Measurements from ENCODE around the gene ERP27. TPM values are rescaled to one million over a fixed set of nuclear protein-coding genes. Genes with fewer than 3 reads are reported as not detected.
A peak's percentile ranks its signal among the peaks of the same experiment; 100 is the strongest.

ERP27 gene
- polyA plus RNA-seq, 1 donor = 0.32 TPM

GRCh38 chr12:14935031-14935430 is 3.3 kb downstream of the ERP27 start:
- no peak for DNase-seq

GRCh38 chr12:14934511-14934910 is 3.8 kb downstream of the ERP27 start:
- no peak for DNase-seq

GRCh38 chr12:14931791-14932560 is 6.4 kb downstream of the ERP27 start:
- DNase-seq = no peak

- DNase-seq = no peak
Measured at GRCh38 chr12:14931359-14931758, 7.0 kb downstream of the ERP27 start.

GRCh38 chr12:14930299-14930698 is 8.0 kb downstream of the ERP27 start:
- no peak for DNase-seq

GRCh38 chr12:14928931-14929330 is 9.4 kb downstream of the ERP27 start:
- DNase-seq = peak; percentile 65

- DNase-seq = no peak
Measured at GRCh38 chr12:14927267-14927666, 11.1 kb downstream of the ERP27 start.

- no peak for DNase-seq
Measured at GRCh38 chr12:14924541-14924940, 13.8 kb downstream of the ERP27 start.

- no peak for DNase-seq
Measured at GRCh38 chr12:14923944-14924343, 14.4 kb downstream of the ERP27 start.

- no peak for DNase-seq
Measured at GRCh38 chr12:14921218-14921617, 17.1 kb downstream of the ERP27 start.

GRCh38 chr12:14920475-14921126 is 17.7 kb downstream of the ERP27 start:
- DNase-seq = no peak

- no peak for DNase-seq
Measured at GRCh38 chr12:14919455-14919854, 18.9 kb downstream of the ERP27 start.

GRCh38 chr12:14915736-14916135 is 22.6 kb downstream of the ERP27 start:
- no peak for DNase-seq

- no peak for DNase-seq
Measured at GRCh38 chr12:14913381-14913781, 25.0 kb downstream of the ERP27 start.

GRCh38 chr12:14911131-14911530 is 27.2 kb downstream of the ERP27 start:
- DNase-seq = no peak

- no peak for DNase-seq
Measured at GRCh38 chr12:14910090-14910915, 28.0 kb downstream of the ERP27 start.

GRCh38 chr12:14907953-14908352 is 30.4 kb downstream of the ERP27 start:
- no peak for DNase-seq

- no peak for DNase-seq
Measured at GRCh38 chr12:14906114-14906513, 32.2 kb downstream of the ERP27 start.

- DNase-seq = no peak
Measured at GRCh38 chr12:14905269-14906004, 32.9 kb downstream of the ERP27 start.

GRCh38 chr12:14904854-14905253 is 33.5 kb downstream of the ERP27 start:
- no peak for DNase-seq

GRCh38 chr12:14903386-14904098 is 34.8 kb downstream of the ERP27 start:
- DNase-seq = no peak

- no peak for DNase-seq
Measured at GRCh38 chr12:14902465-14902864, 35.9 kb downstream of the ERP27 start.
